Right lobe of liver (tissue), 6 donors: ENCODE measurements around the gene CKMT2. TPM values are rescaled to one million over a fixed set of nuclear protein-coding genes. Genes with fewer than 3 reads are reported as not detected.

ENCODE experiments used
- ATAC-seq, 4 donors: fragments of 200-7000 bp; cut with Tn5 transposase; one replicate each; pipeline ENCODE4 v1.9.1; 2020; ENCODE audit warnings: mild to moderate bottlenecking in 4 of 4, moderate library complexity in 4 of 4
- DNase-seq, 3 donors: peaks; one replicate each; pipeline ENCODE4 v3.0.0-alpha.2; 2020
- H3K27ac ChIP-seq, 3 donors: fragments of 200-600 bp; one replicate each; pipeline ENCODE4 v1.8.0; 2022
- H3K27me3 ChIP-seq, 2 donors: fragments of 200-600 bp; one replicate each; pipeline ENCODE4 v1.8.0; 2022
- H3K36me3 ChIP-seq, 4 donors: fragments of 200-600 bp; sonication (generic) in 1 of 4; one replicate each; pipeline versions ENCODE4 v1.5.1 to v1.8.0; 2017 to 2022; ENCODE audit warnings: control low read depth in 1 of 4
- H3K4me1 ChIP-seq, 4 donors: fragments of 200-600 bp; sonication (generic) in 1 of 4; one replicate each; pipeline versions ENCODE4 v1.5.1 to v1.8.0; 2017 to 2022; ENCODE audit warnings: control low read depth in 1 of 4
- H3K4me3 ChIP-seq, 3 donors: fragments of 200-600 bp; one replicate each; pipeline ENCODE4 v1.8.0; 2022
- H3K9me3 ChIP-seq, 4 donors: fragments of 200-600 bp; sonication (generic) in 1 of 4; one replicate each; pipeline versions ENCODE4 v1.5.1 to v1.8.0; 2017 to 2022; ENCODE audit warnings: control low read depth in 1 of 4
- CTCF ChIP-seq, 4 donors: fragments of 200-600 bp in 3 of 4; fragments of 450-650 bp in 1 of 4; IDR thresholded peaks; one replicate each; pipeline versions ENCODE4 v1.5.1 to v1.8.0; 2016 to 2022; ENCODE audit warnings: antibody characterized with exemption in 4 of 4, mild to moderate bottlenecking in 2 of 4
- POLR2A ChIP-seq: fragments of 450-650 bp; IDR thresholded peaks from one replicate; pipeline ENCODE4 v1.6.1; 2017; ENCODE audit warnings: antibody characterized with exemption, mild to moderate bottlenecking
- WGBS: methylation state at CpG from one replicate; pipeline ENCODE4 v1.1.6; 2018; ENCODE audit warnings: low coverage, low lambda C conversion rate; ENCODE audit not compliant: insufficient coverage; ENCODE audit errors: missing lambda C conversion rate; 5-methylcytosine and 5-hydroxymethylcytosine counted together
- intact Hi-C, 2 donors: fragments of 100-400 bp; cut with DNase I; formaldehyde crosslinking; loops; one replicate each; pipeline versions ENCODE4 v1.11.2 to v1.14.1; 2022
- total RNA-seq, 6 experiments: library from RNA; depleted of rRNA in 2 of 6; stranded (reverse); fragments of >200 nt in 2 of 6; fragmentation: NEBNext Ultra II Directional in 3 of 6; extraction: Animal tissue kit (Norgen Biotek cat#: 25700) in 3 of 6; gene quantifications; one replicate each; pipeline versions ENCODE4 v1.1.0 to v1.2.4, GENCODE V29; 2016 to 2023
- donor health status: DM: no; HTN: yes; CAD: no.
- donor health status: DM: no; HTN: no; CAD: no.
- donor health status: DM: no; HTN: no; CAD: no.
- donor health status: DM: no; HTN: yes; CAD: no.
- donor health status: DM: no; HTN: yes; CAD: no.

The CKMT2 gene
- total RNA-seq, 6 experiments from 2014 or later, result 0.39 to 1.8 (median 0.80) TPM

DNA sequence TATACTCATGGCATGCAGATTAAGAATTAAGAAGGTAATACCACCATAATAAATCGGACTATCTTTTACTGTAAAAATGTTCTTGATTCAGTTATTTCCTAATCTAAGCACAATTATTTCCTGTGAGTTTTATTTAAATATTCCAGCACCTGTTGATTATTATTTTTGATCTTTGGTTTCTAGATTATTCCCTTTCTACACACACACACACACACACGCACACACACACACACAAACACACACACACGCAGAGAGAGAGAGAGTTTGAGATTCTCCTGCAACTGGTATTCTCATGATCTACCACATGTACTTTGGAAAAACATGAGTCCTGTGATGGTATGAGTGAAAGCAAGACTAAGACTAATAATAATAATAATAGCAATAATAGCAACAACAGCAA is 17.0 kb upstream of the CKMT2 start:
- H3K27me3 ChIP-seq, result no peaks in the 10 kb centered on the region
- no peak overlapping the region for H3K4me3 ChIP-seq
- 56% methylated on average over 3 of the region's 3 CpGs for WGBS
- no peaks in the 10 kb centered on the region for H3K4me1 ChIP-seq
- TF ChIP-seq CTCF (IDR thresholded peaks at IDR 0.05) (no peak), POLR2A (no peak)
- H3K36me3 ChIP-seq, result no peaks in the 10 kb centered on the region
- H3K27ac ChIP-seq, result no peak overlapping the region
- H3K9me3 ChIP-seq, result no peaks in the 10 kb centered on the region
- intact Hi-C loops, result no loop called here
- DNase-seq (no peak), ATAC-seq (no peak)

DNA sequence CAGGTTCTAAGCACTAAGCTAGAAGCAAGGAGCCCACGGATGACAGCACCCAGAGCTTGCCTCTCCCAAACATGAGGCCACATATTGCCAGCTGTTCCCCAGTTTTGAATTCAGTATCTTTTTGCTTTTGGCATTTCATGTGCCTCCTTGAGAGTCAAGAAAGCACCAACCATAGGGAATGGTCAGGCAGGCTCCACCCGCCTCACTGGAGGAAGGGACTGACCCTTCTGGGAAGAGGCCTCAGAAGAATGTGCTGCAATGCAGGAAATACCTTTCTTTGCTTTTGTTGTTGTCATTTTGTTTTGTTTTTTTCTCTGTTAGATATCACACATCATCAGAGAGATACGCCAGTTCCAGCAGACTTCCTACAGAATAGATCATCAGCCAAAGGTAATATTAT is 13.7 kb upstream of the CKMT2 start:
- Histone ChIP-seq H3K4me1 (no peaks in the 10 kb centered on the region), H3K9me3 (no peaks in the 10 kb centered on the region), H3K27ac (no peak overlapping the region), H3K27me3 (no peaks in the 10 kb centered on the region), H3K36me3 (no peaks in the 10 kb centered on the region), H3K4me3 (no peak overlapping the region)
- TF ChIP-seq CTCF (IDR thresholded peaks at IDR 0.05), result no peak
- TF ChIP-seq POLR2A, result no peak
- WGBS, result 92% methylated on average over 2 of the region's 3 CpGs
- intact Hi-C loops, result no loop called here
- no peak for ATAC-seq
- no peak for DNase-seq

DNA sequence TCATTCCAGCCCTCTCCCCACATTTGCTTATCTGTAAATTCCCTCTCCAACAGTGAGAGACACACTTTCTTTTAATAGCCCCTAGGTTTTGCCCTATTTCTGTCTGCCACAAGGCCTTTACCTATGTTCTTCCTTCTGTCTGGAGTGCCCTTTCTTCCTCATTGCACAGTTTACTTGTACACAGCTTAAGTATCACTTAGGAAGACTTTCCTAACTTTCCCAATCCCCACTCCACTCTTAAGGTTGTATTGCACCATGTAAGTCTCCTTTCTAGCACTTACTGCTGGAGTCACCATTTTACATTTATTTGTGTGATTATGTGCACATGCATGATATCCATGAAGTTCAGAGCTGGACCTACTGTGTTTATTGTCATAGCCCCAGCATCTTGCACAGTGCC is 10.8 kb upstream of the CKMT2 start:
- H3K9me3 ChIP-seq, result no peaks in the 10 kb centered on the region
- H3K4me3 ChIP-seq, result no peak overlapping the region
- intact Hi-C loops, result no loop called here
- no peak for ATAC-seq
- no peak for DNase-seq
- H3K36me3 ChIP-seq, result no peaks in the 10 kb centered on the region
- no peak overlapping the region for H3K27ac ChIP-seq
- no peak for TF ChIP-seq POLR2A
- TF ChIP-seq CTCF (IDR thresholded peaks at IDR 0.05), result no peak
- no peaks in the 10 kb centered on the region for H3K4me1 ChIP-seq
- no peaks in the 10 kb centered on the region for H3K27me3 ChIP-seq

DNA sequence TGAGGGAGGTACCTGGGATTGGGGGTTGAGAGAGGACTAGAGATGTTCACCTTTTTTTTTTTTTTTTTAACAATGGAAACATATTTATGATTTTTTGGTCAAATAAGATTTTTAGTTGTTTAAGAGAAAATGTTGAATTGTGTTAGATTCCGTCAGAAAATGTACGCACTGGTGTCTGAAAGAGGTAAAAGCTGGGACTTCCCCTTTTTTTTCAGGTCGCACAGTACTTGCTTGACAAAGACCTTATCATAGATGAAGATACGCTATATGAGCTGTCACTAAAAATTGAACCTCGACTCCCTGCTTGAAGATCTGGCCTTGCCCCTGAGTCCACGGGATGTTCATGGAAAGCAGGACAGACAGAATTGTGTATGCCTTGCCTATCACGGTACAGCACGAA is 7.7 kb upstream of the CKMT2 start:
- TF ChIP-seq POLR2A (no peak), CTCF (IDR thresholded peaks at IDR 0.05) (no peak)
- Histone ChIP-seq H3K4me1 (no peaks in the 10 kb centered on the region), H3K4me3 (no peak overlapping the region), H3K27me3 (no peaks in the 10 kb centered on the region), H3K27ac (no peak overlapping the region), H3K36me3 (no peaks in the 10 kb centered on the region), H3K9me3 (no peaks in the 10 kb centered on the region)
- intact Hi-C loops, result no loop called here
- 81% methylated on average over 7 of the region's 8 CpGs for WGBS
- DNase-seq, result no peak
- no peak for ATAC-seq

DNA sequence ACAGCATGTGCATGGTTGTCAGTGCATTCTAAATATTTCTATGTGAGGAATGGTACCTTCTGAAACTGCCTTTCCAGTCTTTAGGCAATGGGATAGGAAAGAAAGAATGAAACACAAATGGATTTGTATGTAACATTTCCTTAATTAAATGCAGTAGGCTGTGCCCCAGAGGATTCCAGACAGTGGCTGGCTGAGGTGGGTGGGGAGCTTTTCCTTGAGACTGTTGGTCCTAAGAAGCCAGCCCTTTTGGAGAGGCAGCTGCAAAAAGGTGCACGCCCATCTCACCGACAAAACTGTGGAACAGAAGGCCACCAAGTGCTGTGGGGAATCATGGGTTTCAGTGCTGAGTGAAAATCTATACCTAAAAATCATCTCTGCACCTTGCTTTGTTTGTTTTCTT is 6.8 kb upstream of the CKMT2 start:
- TF ChIP-seq CTCF (IDR thresholded peaks at IDR 0.05), result no peak
- TF ChIP-seq POLR2A, result no peak
- Histone ChIP-seq H3K27ac (no peak overlapping the region), H3K9me3 (no peaks in the 10 kb centered on the region), H3K4me3 (no peak overlapping the region), H3K4me1 (no peaks in the 10 kb centered on the region), H3K36me3 (no peaks in the 10 kb centered on the region), H3K27me3 (no peaks in the 10 kb centered on the region)
- ATAC-seq, result no peak
- 87% methylated on average over 2 of the region's 2 CpGs for WGBS
- intact Hi-C loops, result no loop called here
- DNase-seq, result no peak
